LNCAP (cell line): ENCODE measurements around the gene ADARB2.

Experiments used
- TF ChIP-seq, protein P1 (sequence below): fragments of 450-650 bp; IDR thresholded peaks from 2 replicates; pipeline ENCODE4 v1.5.1; 2017; ENCODE audit warnings: mild to moderate bottlenecking

Gene ADARB2

DNA sequence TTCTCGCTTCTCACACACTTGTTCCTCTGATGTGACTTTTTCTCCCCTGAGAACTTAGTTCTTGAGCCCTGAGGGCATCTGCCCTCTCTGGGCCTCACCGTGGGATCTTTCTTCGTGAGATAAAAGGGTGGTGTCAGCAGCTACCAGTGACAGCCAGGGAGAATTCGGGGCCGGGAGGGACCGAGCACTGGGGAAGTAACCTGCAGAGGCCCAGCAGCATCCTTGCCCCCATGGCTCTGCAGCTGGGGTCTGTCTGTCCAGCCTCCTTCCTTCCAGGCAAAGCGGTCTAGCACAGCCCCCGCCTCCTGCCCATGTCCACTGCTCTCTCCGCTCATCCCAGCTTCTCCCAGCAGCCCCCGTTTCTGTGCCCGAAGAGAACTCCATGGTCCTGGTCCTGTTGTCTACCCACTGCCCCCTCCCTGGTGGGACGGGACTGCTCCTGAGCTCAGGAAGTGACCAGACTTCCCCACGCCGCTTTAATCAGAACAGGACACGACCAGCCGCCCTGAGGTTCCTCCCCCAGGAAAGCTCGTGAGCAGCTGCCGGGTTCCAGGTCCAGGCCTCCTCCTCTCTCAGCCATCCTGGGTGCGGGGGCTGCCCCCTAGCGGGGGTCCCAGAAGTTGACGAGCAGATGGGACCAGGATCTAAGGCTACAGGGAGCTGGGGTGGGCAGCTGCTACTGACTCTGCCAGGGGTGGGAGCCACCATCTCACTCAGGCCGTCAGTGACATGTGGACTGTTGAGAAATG, 493.7 kb downstream of the ADARB2 start:
- TF ChIP-seq, protein P1, sequence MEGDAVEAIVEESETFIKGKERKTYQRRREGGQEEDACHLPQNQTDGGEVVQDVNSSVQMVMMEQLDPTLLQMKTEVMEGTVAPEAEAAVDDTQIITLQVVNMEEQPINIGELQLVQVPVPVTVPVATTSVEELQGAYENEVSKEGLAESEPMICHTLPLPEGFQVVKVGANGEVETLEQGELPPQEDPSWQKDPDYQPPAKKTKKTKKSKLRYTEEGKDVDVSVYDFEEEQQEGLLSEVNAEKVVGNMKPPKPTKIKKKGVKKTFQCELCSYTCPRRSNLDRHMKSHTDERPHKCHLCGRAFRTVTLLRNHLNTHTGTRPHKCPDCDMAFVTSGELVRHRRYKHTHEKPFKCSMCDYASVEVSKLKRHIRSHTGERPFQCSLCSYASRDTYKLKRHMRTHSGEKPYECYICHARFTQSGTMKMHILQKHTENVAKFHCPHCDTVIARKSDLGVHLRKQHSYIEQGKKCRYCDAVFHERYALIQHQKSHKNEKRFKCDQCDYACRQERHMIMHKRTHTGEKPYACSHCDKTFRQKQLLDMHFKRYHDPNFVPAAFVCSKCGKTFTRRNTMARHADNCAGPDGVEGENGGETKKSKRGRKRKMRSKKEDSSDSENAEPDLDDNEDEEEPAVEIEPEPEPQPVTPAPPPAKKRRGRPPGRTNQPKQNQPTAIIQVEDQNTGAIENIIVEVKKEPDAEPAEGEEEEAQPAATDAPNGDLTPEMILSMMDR: peak; percentile 36; the same call in 1 of the 2 replicates

DNA sequence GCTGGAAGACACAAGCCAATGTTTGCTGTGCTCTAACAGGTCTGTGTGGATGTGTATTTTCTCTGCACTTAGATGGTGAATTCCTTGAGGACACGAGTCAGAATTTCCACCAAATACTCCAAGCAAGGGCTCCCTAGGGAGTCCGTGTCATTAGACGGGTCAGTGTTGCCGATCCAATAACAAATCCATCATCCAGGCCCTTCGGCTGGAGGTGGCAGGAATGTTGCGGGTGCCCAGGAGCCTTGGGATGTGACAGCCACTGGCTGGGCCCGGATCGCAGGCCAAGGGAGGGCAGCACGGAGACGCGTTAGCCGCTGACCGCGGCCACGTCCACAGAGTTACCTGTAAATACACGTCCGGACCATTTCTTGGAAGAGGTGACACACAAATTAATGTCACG, 494.4 kb downstream of the ADARB2 start:
- TF ChIP-seq, protein P1: no peak

DNA sequence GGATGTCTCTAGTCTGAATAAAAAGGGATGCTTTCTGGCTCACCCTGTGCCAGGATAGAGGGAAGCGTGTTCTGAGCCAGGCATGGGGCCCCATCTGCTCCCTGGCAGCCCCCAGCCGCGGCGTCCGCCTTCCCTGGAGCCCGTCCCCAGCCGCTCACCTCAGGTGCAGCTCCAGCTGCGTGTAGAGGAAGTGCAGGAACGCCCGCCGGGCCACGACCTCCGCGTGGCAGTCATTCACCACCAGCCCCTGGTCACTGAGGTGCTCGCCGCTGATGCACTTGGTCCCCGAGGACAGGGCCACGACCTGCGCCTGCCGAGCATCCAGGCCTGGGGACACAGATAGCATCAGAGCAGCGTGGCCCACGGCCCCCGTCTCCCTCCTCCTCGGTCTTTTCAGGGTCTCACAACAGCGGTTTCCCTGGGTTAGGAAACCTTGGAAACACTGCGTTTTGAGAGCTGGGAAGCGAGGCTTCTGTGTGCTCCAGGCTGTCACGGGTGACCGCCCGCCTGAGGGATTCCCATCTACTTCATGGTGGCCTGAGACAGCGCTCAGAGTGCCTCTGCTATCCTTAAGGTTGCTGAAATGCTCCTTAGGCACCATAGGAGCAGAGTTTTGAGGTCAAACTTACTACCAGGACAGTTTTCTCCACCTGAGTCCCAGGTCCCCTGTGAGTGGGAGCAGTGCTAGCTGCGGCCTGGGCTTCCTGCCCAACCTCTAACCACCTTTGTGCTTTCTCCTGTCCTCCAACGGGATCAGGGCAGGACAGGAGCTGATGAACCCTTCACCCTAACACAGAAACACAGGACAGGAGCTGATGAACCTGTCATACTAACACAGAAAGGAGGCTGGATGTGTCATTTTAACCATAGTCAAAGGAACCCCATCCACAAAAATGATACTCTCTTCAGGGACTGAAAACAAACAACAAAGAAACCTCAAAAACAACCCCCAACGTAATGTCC, 495.1 kb downstream of the ADARB2 start:
- TF ChIP-seq, protein P1: no peak

DNA sequence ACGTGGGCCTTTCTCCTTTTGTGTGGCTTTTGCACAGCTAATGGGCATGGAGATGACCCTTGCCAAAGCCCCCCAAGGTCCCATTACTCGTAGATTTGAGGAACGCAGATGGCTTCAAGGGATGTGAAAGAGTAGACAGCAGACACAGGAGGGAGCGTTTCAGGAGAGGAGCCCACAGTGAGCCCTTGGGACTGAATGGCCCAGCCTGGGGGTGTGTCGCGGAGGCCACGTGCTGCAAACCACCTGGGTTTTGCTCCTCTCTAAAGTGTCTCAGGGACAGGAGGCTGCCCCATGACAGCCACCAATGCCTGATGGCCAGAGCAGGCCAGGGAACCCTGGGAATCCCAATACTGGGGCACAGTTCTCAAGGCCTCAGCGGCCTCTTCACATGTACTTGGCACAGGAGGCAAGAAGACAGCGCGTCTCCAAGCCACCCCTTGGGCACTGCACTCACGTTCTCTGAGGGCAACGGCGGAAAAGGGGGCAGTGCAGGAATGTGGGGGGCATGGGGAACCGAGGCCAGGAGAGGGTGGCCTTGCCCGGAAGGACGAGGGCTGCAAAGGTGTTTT, 495.9 kb downstream of the ADARB2 start:
- TF ChIP-seq, protein P1: no peak

DNA sequence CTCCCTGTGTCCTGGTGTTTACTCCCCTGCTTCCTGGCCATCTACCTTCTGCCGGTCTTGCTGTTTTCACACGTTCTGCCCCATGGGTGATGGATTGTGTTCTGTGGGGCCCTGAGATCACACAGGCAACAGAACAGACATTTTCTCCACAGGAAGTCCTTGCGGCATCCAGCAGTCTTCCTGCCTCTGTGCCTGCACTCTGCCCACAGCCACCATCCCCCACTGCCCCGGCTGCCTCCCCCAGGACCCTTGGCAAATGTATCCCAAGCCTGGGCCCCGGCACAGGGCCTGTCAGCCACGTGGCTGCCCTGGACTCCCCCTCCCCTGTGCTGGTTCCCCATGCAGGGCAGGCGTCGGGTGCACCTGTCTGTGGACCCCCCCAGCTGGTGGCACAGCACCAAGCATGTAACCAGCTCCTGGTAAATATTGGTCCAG, 497.0 kb downstream of the ADARB2 start:
- TF ChIP-seq, protein P1: no peak

DNA sequence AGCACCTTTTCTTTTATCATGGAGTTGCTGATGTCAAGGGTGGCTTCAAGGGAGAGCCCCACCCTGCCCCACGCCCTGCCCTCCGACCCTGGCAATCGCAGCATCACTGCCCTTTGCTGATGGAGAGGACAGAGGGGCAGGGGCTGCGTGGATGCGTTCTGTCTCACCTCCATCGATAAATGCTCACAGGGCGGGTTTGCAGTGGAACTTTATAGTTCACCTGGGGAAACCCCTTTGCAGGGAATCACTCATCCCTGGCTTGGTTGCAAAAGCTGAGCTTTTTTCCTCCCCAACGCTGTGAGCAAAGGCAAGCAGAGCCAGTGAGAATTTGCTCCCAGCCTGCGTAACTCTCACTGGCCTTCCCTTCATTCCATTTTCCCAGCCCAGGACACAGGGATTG, 504.3 kb downstream of the ADARB2 start:
- TF ChIP-seq, protein P1: no peak

DNA sequence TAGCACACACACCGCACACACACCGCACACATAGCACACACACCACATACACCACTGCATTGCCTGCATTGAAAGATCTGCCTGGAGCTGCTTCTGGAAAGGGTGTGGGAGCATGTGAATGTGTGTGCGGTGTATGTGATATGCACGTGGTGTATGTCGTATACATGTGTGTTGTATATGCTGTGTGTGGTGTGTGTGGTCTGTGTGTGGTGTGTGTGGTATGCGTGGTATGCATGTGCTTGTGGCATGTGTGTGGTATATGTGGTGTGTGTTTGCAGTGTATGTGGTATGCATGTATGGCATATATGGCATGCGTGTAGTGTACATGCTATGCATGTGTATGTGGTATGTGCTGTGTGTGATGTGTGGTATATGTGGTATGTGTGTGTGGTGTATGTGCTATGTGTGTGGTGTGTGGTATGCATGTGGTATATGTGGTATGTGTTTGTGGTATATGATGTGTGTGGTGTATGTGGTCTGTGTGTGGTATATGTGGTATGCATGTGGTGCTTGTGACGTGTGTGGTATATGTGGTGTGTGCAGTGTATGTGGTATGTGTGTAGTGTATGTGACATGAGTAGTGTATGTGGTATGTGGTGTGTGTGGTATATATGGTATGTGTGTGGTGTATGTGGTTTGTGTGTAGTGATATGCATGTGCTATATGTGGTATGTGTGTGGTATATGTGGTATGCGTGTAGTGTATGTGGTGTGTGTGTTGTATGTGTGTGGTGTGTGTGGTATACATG, 505.0 kb downstream of the ADARB2 start:
- TF ChIP-seq, protein P1: no peak
